GM21447 (cell line): Measurements from ENCODE around the gene FAM83E.
"Not testable (repeated sequence)": the region's sequence is repeated elsewhere in the genome, so short reads cannot be mapped to it uniquely, and the experiment has no call there.

ENCODE experiments used
- ATAC-seq: cut with Tn5 transposase; IDR thresholded peaks from one replicate; pipeline ENCODE4 v1.9.1; 2021; ENCODE audit not compliant: unreplicated experiment

The FAM83E gene

DNA sequence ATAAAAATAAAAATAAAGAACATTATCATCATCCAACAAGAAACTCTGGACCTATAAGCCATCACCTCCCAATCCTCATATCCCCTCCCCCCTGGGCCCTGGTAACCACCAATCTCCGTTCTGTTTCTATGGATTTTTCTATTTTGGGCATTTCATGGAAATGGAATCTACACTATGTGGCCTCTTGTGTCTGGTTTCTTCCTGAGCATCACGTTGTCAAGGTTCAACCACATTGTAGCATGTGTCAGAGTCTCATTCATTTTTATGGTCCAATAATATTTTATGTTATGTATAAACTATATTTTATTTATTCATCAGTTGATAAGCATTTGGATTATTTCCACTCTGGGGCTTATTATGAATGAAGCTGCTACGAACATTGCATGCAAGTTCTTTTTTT, 36.0 kb downstream of the FAM83E start:
- no peak for ATAC-seq

DNA sequence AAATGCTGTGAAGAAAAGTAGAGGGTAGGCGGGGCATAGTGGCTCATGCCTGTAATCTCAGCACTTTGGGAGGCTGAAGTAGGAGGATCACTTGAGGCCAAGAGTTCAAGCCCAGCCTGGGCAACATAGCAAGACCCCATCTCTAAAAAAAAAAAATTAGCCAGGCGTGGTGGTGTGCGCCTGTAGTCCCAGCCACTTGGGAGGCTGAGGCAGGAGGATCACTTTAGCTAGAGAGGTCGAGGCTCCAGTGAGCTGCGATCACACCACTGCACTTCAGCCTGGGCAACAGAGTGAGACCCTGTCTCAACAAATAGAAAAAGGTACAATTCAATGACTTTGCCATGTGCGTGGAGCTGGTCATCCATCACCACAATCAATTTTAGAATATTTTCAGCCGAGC, 37.0 kb downstream of the FAM83E start:
- ATAC-seq: not testable (repeated sequence)

DNA sequence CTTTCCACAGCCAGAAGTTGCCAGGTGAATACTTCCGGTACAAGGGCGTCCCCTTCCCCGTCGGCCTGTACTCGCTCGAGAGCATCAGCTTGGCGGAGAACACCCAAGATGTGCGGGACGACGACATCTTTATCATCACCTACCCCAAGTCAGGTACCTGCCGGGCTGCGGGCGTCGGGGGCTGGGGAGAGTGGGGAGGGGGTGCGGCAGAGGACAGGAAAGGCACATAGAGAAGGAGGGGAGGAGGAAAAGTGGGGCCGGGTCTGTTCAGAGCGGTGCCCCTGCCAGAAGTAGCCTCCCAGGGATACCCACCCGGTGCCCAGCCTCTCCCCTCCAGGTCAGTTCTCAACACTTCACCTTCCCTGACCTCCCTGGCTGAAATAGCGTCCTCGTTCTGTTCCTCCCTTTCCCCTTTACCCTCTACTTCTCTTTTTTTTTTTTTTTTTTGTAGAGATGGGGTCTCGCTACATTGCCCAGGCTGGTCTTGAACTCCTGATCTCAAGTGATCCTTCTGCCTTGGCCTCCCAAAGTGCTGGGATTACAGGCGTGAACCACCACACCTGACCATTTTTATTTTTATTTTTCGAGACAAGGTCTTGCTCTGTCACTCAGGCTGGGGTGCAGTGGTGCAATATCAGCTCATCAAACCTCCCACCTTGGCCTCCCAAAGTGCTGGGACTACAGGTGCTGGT, 38.8 kb downstream of the FAM83E start:
- no peak for ATAC-seq

DNA sequence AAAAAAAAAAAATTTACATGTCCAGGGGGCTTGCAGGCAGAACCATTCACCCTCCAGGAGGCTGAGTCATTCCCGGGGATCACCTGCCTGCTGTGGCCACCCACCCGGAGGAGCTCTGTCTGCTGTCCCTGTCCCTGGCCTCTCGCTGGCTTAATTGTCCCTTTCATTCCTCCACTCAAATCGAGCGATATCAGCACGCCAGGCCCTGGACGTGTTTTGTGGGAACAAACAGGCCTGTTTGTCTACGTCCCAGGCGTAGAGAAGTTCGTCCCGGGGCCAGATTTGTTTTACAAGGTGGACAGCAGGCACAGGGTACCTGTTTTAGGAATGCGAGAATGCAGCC, 41.7 kb downstream of the FAM83E start:
- ATAC-seq: no peak

DNA sequence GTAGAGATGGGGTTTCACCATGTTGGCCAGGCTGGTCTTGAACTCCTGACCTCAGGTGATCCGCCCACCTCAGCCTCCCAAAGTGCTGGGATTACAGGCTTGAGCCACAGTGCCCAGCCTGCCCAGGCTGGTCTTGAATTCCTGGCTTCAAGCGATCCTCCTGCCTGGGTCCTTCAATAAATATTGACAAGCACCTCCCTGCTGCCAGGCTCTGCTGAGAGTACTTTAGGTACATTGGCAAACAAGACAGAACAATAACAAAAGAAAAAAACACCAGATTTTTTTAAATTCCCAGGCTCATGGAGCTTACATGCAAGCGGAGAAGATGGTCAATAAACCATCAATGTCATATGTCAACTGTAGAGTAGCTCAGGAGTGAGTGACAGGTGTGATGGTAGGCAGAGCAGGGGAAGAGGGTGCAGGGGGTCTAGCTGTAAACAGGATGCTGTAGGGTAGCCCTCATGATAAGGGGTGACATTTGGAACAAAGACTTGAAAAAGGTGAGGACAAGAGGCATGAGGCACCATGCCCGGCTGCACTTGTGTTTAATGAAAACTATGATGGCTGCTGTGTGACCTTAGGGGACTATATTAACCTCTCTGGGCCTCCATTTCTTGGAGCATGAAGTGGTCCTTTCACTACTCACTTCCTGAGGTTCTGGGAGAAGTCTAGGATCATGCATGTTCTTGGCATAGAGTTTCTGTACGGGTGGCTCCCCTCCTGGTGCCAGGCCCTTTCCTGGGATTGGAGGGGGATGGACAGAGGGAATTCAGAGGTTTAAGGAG, 43.3 kb downstream of the FAM83E start:
- ATAC-seq: no peak

DNA sequence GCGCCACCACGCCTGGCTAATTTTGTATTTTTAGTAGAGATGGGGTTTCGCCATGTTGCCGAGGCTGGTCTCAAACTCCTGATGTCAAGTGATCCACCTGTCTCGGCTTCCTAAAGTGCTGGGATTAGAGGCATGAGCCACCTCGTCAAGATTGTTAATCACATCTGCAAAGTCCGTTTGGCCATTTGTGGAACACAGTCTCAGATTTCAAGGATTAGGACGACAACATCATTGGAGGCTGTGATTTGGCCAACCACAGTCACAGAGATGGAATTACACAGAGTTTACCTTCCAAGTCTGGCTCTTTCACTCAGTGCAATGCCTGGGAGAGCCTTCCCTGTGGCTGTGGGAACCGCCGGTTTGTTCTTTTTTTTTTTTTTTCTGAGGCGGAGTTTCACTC, 45.1 kb downstream of the FAM83E start:
- no peak for ATAC-seq

DNA sequence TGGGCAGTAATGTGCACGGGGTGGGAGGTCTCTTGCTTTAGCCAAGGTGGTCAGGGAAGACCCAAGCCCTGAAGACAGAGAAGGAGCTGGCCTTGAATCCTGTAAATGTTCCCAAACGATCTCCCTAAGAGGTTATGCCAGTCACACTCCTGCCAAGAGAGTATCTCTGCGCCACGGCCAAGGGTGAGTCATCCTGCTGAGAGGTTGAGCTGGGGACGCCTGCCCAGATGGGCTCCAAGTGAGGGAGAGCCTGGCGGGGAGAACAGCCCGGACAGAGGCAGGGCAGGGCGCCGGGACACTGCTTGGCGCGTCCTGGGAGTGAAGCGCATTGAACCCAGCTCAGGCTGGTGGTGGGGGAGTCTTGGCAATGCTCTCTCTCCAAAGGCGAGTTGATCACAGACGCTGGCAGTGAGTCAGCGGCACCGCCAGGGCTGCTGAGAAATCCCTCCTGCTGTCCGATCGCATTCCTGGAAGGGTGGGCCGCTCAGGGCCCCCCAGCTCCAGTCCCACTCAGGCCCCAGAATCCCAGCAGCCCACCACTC, 46.5 kb downstream of the FAM83E start:
- no peak for ATAC-seq

DNA sequence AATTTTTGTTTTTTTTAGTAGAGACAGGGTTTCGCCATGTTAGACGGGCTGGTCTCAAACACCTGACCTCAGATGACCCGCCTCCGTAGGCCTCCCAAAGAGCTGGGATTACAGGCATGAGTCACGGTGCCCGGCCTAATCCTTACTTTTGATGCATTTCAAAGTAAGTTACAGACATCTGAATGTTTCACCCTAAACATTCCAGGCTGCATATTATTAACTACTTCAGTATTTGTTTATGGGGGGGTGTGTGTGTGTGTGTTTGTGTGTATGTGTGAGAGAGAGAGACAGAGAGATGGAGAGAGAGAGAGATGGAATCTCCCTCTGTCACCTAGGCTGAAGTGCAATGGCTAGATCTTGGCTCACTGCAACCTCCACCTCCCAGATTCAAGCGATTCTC, 49.8 kb downstream of the FAM83E start:
- no peak for ATAC-seq
